Skeletal muscle tissue (tissue), 4 donors: ENCODE results near the gene OLFML3. TPM values are rescaled to one million over a fixed set of nuclear protein-coding genes. Genes with fewer than 3 reads are reported as not detected.
"Not testable (repeated sequence)": the region's sequence is repeated elsewhere in the genome, so short reads cannot be mapped to it uniquely, and the experiment has no call there.

Source experiments
- H3K27ac ChIP-seq: one replicate; pipeline ENCODE4 v1.7.0; 2013; ENCODE audit warnings: mild to moderate bottlenecking, low read depth, low read length, inconsistent platforms
- H3K27me3 ChIP-seq, 3 donors: one replicate each; pipeline ENCODE4 v1.7.0; 2013; ENCODE audit warnings: low read length in 3 of 3; ENCODE audit not compliant: control insufficient read depth in 3 of 3, insufficient read depth in 3 of 3
- H3K36me3 ChIP-seq, 3 donors: one replicate each; pipeline ENCODE4 v1.7.0; 2013; ENCODE audit warnings: low read length in 3 of 3; ENCODE audit not compliant: control insufficient read depth in 3 of 3, insufficient read depth in 3 of 3
- H3K4me1 ChIP-seq, 3 donors: one replicate each; pipeline ENCODE4 v1.7.0; 2013; ENCODE audit warnings: low read length in 3 of 3, mild to moderate bottlenecking in 3 of 3; ENCODE audit not compliant: control insufficient read depth in 3 of 3, insufficient read depth in 3 of 3
- H3K4me3 ChIP-seq, 3 donors: one replicate each; pipeline ENCODE4 v1.7.0; 2013; ENCODE audit warnings: low read length in 3 of 3
- H3K9ac ChIP-seq, 3 donors: one replicate each; pipeline ENCODE4 v1.7.0; 2013; ENCODE audit warnings: low read length in 3 of 3, mild to moderate bottlenecking in 3 of 3, moderate library complexity in 2 of 3, low read depth in 1 of 3
- H3K9me3 ChIP-seq, 3 donors: one replicate each; pipeline ENCODE4 v1.7.0; 2013; ENCODE audit warnings: low read length in 3 of 3; ENCODE audit not compliant: control insufficient read depth in 3 of 3
- total RNA-seq: library from RNA; depleted of rRNA; stranded (reverse); fragments of >200 nt; gene quantifications from one replicate; pipeline ENCODE4 v1.2.3, GENCODE V29; 2014
- donor health status: Osteomylitis.

OLFML3 gene
- total RNA-seq, 1 donor from 2014 or later = 86.1 TPM

DNA sequence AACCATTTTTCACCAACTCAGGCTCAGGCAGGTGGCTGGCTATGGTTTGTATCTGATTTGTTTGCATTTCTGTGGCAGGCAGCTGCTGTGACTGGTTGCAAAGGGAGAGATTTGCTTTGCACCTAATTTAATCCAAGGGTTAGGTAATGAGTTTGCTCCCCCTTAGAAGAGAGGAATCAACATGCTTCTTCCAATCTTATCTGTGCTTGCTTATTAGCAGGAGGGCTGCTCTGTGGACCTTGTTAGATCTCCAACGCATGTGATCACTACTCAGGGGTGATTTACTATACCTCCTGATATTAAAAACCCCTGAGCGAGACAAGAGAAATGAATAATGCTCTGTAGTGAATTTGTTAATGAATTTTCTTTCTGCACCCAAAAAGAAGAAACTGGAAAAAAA lies 20.5 kb downstream of the OLFML3 start:
- Histone ChIP-seq H3K4me3 (no peak overlapping the region), H3K9ac (no peak overlapping the region), H3K4me1 (peaks cover 2 to 7% (median 6%) of the 10 kb centered on the region in 3 donors), H3K9me3 (peaks cover 0 to 6% (median 5%) of the 10 kb centered on the region in 3 donors), H3K36me3 (no peaks in the 10 kb centered on the region), H3K27ac (no peak overlapping the region), H3K27me3 (no peaks in the 10 kb centered on the region)

DNA sequence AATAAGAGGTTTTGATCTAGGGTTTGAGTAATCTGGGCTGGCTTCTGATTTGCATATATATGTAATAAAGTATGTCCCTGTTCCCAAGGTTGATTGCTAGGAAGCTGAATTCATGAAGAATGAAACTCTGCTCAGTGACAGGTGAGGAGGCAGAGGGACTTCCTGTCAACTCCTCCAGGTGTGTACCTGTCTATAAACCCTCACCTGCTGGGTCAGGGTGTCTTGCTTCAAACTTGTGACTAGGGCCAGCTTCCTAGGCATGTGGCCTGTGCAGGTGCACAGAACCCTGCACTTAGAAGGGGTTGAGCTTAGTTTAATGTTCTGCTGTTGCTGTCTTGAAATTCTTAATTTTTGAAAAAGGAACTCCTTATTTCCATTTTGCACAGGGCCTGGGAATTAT lies 21.1 kb downstream of the OLFML3 start:
- peaks cover 0 to 2% (median 2%) of the 10 kb centered on the region in 3 donors for H3K9me3 ChIP-seq
- no peaks in the 10 kb centered on the region for H3K36me3 ChIP-seq
- no peak overlapping the region for H3K27ac ChIP-seq
- H3K4me3 ChIP-seq = no peak overlapping the region
- H3K4me1 ChIP-seq = peaks cover 2 to 7% (median 6%) of the 10 kb centered on the region in 3 donors
- no peaks in the 10 kb centered on the region for H3K27me3 ChIP-seq
- H3K9ac ChIP-seq = no peak overlapping the region

DNA sequence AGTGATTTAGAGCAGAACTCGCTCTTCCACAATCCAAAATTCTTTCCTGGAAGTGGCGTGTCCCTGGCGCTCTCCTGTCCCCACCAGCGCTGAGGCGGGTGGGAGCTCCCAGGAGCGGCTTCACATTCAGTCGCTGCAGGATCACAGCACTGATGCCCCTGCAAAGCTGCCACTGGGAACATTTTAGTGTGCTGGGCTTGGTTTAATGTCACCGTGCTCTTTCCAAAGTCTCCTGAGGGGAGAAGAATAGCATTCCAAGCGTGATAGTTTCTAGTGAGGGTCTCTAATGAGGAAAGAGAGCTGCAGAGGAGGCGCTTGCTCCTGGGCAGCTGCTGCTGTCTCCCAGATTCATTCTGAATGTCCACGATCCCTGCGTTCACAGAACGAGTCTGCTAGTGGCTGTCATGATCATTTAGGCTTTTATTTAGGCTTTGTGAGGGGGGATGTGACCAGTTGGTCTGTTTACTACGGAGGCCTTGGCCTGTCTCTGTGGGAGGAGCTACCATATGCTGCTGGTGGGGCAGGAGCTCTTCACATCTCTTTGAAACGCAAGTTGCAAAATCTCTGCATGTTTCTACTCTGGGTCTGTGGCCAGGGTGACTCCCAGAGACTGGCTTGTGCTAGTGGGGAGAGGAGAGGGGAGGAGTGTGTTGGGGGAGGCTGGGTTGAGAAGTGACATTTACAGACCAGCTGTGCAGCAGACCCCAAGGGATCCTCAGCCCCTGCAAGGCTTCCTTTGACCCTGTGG lies 23.4 kb downstream of the OLFML3 start:
- no peaks in the 10 kb centered on the region for H3K9me3 ChIP-seq
- H3K4me3 ChIP-seq = peak overlapping the region in 1 of 3 donors; percentile 45
- no peak overlapping the region for H3K27ac ChIP-seq
- no peak overlapping the region for H3K9ac ChIP-seq
- H3K27me3 ChIP-seq = no peaks in the 10 kb centered on the region
- H3K36me3 ChIP-seq = no peaks in the 10 kb centered on the region
- peaks cover 2 to 7% (median 6%) of the 10 kb centered on the region in 3 donors for H3K4me1 ChIP-seq

DNA sequence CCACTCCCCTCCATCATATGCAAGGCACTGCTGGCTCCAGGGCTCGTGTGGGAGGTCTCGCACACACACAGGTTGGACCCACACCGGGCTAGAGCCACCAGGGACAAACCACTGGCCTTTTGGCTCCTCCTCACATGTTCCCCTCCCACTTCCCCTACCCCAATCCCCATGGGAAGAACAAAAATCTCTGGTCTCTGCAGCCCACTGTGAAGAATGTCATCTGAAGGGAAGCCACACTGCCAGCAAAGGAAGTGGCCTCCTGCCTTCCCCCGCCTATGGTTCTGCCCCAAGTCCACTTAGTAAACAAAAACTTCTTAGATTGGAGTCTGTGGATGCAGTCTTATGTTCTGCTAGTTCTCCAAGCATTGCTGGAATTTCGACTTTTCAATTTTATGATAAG lies 24.2 kb downstream of the OLFML3 start:
- Histone ChIP-seq H3K4me3 (no peak overlapping the region), H3K4me1 (peaks cover under 1 to 6% (median 4%) of the 10 kb centered on the region in 3 donors), H3K9me3 (no peaks in the 10 kb centered on the region), H3K9ac (no peak overlapping the region), H3K36me3 (no peaks in the 10 kb centered on the region), H3K27me3 (no peaks in the 10 kb centered on the region), H3K27ac (no peak overlapping the region)

DNA sequence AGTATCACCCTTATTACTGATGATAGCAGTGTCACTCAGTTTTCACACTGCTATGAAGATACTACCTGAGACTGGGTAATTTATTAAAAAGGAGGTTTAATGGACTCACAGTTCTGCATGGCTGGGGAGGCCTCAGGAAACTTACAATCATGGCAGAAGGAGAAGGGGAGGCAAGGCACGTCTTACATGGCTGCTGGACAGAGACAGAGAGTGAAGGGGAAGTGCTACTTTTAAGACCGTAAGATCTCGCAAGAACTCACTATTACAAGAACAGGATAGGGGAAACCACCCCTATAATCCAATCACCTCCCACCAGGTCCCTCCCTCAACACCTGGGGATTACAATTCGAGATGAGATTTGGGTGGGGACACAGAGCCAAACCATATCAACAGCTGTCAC lies 27.6 kb downstream of the OLFML3 start:
- not testable (repeated sequence) for H3K36me3 ChIP-seq, H3K9me3 ChIP-seq, H3K27ac ChIP-seq, H3K4me1 ChIP-seq, H3K4me3 ChIP-seq, H3K27me3 ChIP-seq, H3K9ac ChIP-seq

DNA sequence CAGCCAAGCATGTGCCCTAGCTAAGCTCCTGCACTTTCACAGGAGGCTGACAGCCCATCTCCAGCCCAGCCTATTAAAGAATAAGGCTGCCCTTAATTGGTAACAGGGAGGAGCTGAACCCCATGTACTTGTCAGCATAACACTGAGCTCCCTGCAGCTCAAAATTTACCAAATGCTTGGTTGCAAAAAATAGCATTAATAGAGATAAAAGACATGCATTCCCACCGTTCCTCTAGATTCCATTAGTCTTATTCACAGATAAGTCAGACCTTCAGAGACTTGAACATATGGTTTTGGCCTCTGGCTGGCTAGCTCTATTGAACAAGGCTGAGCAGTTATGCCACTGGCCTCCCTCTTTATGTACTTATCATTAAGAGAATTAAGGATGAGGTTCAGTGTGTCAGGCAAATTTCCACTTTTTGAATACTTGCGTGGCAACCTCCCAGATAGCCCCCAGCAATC lies 29.2 kb downstream of the OLFML3 start:
- Histone ChIP-seq H3K9me3 (no peaks in the 10 kb centered on the region), H3K4me3 (no peak overlapping the region), H3K27me3 (no peaks in the 10 kb centered on the region), H3K27ac (no peak overlapping the region), H3K9ac (no peak overlapping the region), H3K36me3 (no peaks in the 10 kb centered on the region), H3K4me1 (no peaks in the 10 kb centered on the region)

DNA sequence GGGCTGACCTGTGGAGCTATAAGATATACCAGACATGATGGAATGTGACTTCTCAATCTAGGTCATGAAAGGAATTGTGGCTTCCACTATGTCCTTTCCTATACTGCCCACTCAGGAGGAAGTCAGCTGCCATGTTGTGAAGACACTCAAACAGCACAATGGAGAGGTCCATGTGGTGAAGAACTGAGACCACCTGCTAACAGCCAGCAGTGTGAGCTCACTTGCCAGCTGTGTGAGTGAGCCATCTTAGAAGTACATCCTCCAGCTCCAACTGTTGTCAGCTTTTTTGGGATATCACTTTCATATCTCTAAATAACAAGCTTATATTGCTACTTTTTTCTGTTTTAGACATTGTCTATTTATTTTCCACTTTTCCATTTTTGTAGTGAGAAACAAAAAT lies 29.7 kb downstream of the OLFML3 start:
- H3K4me1 ChIP-seq = no peaks in the 10 kb centered on the region
- H3K9ac ChIP-seq = no peak overlapping the region
- no peaks in the 10 kb centered on the region for H3K9me3 ChIP-seq
- no peak overlapping the region for H3K27ac ChIP-seq
- H3K27me3 ChIP-seq = no peaks in the 10 kb centered on the region
- no peak overlapping the region for H3K4me3 ChIP-seq
- no peaks in the 10 kb centered on the region for H3K36me3 ChIP-seq

DNA sequence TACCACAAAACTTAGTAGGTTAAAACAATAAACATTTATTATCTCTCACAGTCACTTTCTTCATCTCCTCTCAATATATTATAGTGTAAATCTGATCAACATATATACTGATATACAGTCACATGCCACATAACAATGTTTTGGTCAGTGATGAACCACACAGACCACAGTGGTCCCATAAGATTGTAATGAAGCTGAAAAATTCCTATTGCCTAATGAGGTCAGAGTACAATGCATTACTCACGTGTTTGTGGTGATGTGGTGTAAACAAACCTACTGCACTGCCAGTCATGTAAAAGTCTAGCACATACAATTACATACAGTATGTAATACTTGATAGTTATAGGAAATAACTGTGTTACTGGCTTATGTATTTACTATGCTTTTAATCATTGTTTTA lies 30.1 kb downstream of the OLFML3 start:
- Histone ChIP-seq H3K9me3 (no peaks in the 10 kb centered on the region), H3K4me1 (no peaks in the 10 kb centered on the region), H3K9ac (no peak overlapping the region), H3K27me3 (no peaks in the 10 kb centered on the region), H3K4me3 (no peak overlapping the region), H3K36me3 (no peaks in the 10 kb centered on the region), H3K27ac (no peak overlapping the region)

DNA sequence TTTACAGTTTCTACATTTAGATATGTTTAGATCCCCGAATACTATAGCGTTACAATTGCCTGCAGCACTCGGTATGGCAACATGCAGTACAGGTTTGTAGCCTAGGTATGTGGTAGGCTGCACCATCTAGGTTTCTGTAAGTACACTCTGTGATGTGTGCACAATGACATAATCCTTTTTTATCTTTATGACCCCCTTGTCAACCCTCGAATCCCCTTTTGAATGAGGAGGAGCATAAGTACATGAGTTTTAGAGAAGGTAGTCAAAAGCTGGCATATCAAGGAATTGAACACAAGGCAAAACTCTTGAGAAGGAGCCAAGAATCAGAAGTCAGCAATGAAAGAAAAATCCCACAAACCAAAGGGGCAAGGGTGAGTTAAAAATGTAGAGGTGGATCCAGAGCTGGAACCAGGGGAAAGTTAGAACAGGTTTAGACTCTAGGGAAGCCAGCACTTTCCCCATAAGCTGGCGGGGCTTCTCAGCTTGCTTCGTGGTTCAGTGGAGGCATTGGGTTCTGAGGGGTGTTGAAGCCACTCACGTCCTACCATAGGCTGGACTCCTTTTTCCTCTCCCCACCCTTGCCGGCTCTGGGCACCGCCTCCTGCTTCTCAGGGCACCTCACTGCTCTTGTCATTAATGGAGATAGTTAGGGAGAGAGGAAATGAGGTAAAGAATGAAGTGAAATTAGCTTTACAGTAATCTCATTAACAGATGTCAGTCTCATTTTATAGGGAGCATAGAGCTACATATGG lies 31.3 kb downstream of the OLFML3 start:
- Histone ChIP-seq H3K9me3 (no peaks in the 10 kb centered on the region), H3K4me3 (no peak overlapping the region), H3K27ac (no peak overlapping the region), H3K9ac (no peak overlapping the region), H3K27me3 (no peaks in the 10 kb centered on the region), H3K4me1 (no peaks in the 10 kb centered on the region), H3K36me3 (no peaks in the 10 kb centered on the region)

DNA sequence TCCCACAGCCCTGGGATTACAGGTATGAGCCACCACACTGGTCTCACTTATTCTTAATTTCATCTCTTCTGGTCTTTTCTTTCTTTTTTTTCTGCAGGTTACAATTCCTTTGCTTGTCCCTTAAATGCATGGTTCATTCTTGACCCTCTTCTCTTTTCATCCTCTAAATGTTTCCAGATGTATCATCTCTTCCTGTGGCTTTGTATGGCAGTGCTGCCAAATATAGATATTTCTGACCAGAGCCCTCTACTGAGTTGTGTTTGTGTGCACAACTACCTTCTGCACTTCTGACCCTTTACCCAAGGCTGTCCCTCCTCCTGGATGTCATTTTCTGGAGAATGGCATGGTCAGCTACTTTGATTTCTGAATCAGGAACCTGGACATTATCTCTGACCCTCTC lies 32.5 kb downstream of the OLFML3 start:
- no peaks in the 10 kb centered on the region for H3K27me3 ChIP-seq
- no peaks in the 10 kb centered on the region for H3K9me3 ChIP-seq
- H3K27ac ChIP-seq = no peak overlapping the region
- no peaks in the 10 kb centered on the region for H3K4me1 ChIP-seq
- no peaks in the 10 kb centered on the region for H3K36me3 ChIP-seq
- no peak overlapping the region for H3K4me3 ChIP-seq
- H3K9ac ChIP-seq = no peak overlapping the region
